GM19324 (cell line): ENCODE results near the gene FPR1.

Experiments
- ATAC-seq: cut with Tn5 transposase; IDR thresholded peaks from one replicate; pipeline ENCODE4 v1.9.1; 2021; ENCODE audit warnings: mild to moderate bottlenecking, moderate library complexity; ENCODE audit not compliant: unreplicated experiment, low FRiP score

The FPR1 gene

GRCh38 chr19:51708811-51709210 is 42.9 kb downstream of the FPR1 start:
- ATAC-seq = no peak

- ATAC-seq = no peak
These were observed 44.8 kb downstream of the FPR1 start for GRCh38 chr19:51706885-51707284.

GRCh38 chr19:51706296-51706695 is 45.4 kb downstream of the FPR1 start:
- no peak for ATAC-seq

- ATAC-seq = no peak
These were observed 47.1 kb downstream of the FPR1 start for GRCh38 chr19:51704626-51705025.

GRCh38 chr19:51703575-51704515 is 47.8 kb downstream of the FPR1 start:
- ATAC-seq = peak; percentile 95

- ATAC-seq = no peak
These were observed 48.7 kb downstream of the FPR1 start for GRCh38 chr19:51702825-51703574.

- ATAC-seq = no peak
These were observed 49.4 kb downstream of the FPR1 start for GRCh38 chr19:51702103-51702824.

- no peak for ATAC-seq
These were observed 50.1 kb downstream of the FPR1 start for GRCh38 chr19:51701468-51702100.

- ATAC-seq = no peak
These were observed 52.5 kb downstream of the FPR1 start for GRCh38 chr19:51699170-51699569.

- ATAC-seq = no peak
These were observed 53.4 kb downstream of the FPR1 start for GRCh38 chr19:51698296-51698695.

GRCh38 chr19:51697169-51697776 is 54.4 kb downstream of the FPR1 start:
- ATAC-seq = no peak

GRCh38 chr19:51696606-51697005 is 55.1 kb downstream of the FPR1 start:
- ATAC-seq = no peak
